ENCODE results near the gene GID8.

The GID8 gene

DNA sequence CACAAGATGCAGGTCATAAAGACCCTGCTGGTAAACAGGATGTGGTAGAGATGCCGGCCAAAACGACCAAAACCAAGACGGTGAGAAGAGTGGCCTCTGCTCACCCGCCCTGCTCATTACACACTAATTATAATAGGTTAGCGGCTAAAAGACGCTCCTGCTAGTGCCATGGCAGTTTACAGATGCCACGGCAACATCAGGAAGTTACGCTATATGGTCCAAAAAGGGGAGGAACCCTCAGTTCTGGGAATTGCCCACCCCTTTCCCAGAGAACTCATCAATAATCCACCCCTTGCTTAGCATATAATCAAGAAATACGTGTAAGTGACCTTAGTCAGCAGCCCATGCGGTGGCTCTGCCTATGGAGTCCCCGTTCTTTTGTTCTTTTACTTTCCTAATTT, 51.3 kb downstream of the GID8 start:
- no peak for DNase-seq

DNA sequence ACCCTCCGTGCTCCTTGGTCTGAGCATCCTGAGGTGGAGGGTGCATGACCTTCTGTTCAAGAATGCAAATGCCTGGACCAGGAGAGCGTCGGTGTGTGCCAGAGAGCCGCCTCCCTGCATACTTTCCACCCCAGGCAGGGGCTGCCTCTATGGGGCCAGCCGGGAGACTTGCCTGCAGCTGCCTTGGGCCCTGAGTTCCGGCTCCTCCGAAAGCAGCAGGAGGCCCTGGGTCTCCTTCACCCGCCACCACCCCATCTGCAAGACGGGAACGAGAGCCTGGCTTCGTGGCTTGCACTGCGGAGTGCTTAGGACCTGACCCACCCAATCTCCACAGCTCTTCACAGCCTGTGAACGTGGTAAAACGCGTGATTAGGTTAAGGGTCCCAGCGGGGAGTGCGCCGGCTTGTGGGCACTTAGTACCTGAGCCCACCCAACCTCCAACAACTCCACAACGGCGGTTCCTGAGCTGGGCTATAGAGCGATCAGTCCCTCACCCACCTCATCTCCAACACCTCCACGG, 52.4 kb downstream of the GID8 start:
- no peak for DNase-seq

DNA sequence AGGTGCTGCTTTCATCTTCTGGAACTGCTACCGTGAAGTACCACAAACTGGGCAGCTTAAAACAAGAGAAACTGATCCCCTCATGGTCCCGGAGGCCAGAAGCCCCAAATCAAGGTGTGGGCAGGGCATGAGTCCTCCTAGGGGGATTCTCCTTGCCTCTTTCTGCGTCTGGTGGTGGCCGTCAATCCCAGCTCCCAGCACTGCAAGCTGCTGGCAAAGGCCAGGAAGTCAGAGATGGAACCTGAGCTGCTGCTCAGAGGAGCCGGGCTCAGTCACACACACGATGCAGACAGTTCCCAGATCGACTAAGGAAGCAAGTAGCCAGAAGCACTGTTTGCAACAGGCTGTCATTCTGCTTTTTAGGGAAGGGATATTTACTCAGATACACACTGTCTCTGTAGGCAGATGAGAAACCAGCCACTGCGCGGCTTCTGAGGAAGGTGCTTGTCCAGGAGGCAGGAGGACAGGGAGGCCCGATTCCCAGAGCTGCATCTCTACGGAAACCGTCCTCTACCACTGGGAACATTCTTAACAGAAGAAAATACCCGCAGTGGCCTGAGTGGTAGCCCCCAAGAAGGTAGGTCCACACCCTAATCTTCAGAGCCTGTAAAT, 53.4 kb downstream of the GID8 start:
- DNase-seq, result no peak

DNA sequence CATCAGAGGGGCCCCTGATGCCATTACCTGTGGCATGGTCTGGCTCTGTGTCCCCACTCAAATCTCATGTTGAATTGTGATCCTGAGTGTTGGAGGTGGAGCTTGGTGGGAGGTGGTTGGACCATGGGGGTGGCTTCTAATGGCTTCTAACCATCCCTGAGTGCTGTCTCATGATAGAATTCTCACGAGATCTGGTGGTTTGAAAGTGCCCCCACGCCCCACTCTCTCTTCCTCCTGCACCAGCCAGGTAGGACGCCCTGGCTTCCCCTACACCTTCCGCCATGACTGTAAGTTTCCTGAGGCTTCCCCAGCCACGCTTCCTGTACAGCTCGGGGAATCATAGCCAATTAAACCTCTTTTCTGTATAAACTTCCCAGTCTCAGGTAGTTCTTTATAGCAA, 53.9 kb downstream of the GID8 start:
- no peak for DNase-seq

DNA sequence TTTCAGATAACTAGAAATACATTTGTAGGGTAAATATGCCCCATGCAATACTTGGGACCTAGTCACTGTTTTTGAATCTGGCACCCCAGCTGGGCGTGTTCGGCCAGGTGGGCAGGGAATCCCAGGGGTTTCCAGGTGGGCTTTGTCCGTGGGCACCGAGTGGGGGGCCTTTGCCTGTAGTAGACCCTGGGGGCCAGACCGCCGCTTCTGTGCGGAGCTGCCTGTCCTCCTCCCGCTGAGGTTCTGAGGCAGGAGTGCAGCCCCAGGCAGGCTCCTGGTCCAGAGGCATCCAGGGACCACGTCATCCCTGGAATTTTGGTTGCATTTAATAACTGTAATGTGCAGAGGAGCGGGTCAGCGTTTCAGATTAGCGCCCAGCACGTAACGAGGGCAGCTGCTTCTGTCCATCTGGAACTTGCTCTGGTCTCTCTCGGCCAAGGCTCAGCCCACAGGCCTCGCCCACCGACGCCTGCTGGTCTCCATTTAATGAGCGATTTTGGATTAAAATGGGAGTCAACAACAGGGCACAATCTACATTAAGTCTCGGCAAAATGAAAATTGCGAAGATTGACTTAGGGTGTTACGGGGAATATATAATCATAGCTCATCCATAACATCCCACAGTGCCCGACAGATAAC, 56.0 kb downstream of the GID8 start:
- no peak for DNase-seq

DNA sequence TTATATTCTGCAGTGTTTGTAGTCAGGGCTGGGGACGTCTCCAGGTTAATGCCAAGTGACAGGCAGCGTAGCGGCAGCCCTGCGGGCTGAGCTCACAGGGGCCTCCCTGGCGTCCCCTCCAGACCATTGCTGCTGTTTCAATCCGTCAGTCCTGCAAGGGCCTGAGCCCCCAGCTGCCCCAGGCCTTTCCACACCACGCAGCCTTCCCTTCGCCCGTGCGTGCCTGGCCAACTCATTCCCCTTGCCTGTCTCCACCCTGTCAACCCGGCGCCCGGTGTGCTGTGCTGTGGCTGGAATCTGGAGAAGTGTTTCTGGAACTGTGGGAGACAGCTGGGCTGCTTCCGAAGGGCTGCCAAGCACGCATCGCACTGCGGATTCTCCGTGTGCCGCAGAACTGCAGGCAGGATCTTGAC, 56.9 kb downstream of the GID8 start:
- DNase-seq, result no peak

DNA sequence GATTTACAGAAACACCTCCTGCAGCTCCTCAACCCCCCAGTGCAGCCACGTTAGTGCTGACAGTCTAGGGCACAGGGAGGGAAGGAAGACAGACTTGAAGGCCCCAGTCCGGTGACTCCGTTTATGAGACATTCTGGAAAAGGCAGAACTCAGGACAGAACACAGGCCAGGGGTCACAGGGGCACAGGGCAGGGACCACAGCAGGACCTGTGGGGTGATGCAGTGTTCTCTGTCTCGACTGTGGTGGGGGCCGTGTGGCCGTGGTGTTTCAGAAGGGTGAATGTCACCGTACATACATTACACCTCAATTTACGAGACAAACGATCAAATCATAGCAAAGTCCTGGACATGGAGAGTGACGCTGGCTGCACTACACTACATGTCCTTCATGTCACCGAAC, 57.5 kb downstream of the GID8 start:
- no peak for DNase-seq

DNA sequence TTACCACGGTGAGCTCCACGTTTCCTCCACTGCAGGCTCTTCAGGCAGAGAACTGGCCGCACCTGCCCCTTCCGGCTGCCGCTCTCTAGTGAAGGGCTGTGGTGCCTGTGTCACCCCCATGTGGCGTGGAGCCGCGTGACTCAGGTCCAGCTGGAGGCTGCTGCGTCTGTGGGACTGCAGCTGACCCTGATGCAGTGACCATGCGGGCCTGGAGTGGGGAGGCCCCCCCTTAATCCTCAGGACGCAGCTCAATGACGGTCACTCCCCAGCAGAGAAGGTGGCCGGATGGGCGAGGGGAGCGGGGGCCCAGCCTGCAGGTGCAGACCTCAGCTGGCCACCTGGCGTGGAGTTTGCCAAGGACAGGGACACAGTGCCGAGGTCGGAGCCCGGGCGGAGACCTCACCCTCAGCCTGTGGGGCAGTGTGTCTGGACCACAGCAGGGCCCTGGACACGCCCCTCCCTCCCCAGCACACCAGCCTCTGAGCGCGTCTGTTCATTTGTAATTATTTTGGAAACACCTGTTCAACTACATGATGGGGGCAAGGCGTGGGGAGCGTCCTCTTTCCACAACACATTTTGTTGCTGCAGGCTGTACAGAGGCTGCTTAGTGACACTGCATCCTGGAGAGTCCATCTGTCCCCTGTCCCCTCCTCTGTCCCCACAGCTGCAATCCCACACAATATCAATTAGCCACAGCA, 58.1 kb downstream of the GID8 start:
- no peak for DNase-seq

DNA sequence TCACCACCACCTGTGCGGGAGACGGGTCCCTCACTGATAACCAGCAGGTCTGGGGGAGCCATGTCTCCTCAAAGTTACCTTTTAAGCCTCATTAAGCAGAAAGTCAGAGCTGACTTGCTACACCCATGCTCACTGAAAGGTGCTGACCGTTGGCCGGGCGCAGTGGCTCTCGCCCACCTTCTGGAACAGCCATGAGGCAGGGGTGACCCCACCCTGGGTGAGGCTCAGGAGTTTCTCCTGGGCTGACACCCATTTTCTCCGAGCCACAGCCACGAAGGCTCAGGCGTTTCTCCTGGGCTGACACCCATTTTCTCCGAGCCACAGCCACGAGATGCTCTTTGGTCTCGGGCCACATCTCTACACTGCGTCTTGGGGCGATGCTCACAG, 58.6 kb downstream of the GID8 start:
- DNase-seq, result no peak

DNA sequence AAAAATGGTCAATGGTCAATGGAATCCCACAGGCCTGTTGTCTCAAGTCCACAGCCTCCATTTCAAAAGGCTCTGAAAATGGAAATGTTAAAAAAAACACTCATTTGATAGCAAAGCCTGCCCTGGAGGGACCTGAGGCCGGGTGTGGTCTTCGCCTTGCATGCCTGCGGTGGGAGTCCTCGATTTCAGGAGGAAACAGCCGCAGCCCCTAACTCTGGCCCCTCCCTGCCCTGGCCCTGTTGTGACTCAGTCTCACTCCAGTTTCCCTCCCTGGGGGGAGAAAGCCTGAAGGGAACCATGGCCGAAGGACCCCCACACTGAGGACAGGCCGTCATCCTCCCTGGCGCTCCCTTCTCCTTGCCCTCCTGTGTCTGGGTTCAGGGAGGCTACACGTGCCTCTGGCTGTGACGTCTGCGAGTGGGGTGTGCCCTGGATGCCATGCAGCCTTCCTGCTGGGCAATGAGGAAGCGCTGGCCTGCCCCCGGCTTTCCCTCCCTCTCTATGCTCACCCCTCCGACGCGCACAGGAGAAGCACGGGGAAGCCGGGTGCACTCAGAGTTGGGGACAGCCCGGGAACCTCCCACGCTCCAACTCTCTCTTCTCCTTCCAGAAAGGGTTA, 59.6 kb downstream of the GID8 start:
- no peak for DNase-seq
